HG02678 (cell line): ENCODE results near the gene NEGR1.

Experiments used
- ATAC-seq: cut with Tn5 transposase; IDR thresholded peaks from one replicate; pipeline ENCODE4 v1.9.1; 2021; ENCODE audit warnings: mild to moderate bottlenecking, moderate library complexity; ENCODE audit not compliant: unreplicated experiment

Gene NEGR1

DNA sequence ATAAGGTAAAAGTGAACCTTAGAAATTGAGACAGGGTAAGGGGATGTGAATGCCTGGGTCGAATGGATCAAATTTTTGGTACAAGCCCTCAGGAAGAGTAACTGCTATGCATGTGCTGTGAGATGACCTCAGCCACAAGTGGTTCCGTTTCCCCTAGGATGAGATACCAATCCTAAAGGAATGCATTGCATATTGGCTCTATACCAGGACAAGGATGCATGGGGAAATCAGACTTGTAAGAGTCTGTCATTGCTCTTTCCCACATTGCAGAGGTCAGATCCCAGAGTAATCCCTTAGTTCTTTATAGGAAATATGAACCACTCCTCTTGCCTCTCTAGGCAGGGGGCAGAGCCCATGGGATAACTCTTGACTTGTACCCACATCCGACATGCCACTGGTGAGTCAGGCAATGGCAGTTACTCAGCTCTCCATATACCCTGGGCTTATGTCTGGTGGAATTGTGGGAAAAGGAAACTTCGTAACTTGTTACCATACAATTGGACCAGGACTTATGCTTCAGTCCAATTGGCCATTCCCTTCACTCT, 773.2 kb downstream of the NEGR1 start:
- no peak for ATAC-seq

DNA sequence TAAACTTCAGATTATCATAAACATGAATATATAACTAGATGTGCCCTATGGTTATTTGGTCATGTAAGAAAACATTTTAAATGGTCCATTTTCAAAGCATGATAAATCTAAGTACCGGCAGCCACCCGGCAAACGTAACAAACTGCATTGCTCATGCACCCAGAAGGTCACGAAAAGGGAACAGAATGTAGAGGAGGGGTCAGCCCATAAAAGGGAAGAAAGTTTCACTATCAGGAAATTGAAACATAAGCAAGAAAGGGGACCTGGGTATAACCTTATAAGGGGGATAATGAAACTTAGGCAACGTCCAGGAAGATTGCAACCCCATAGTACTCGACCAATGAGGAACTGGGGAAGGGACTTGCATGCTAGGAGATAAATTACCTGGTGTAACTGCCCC, 780.3 kb downstream of the NEGR1 start:
- ATAC-seq: no peak

DNA sequence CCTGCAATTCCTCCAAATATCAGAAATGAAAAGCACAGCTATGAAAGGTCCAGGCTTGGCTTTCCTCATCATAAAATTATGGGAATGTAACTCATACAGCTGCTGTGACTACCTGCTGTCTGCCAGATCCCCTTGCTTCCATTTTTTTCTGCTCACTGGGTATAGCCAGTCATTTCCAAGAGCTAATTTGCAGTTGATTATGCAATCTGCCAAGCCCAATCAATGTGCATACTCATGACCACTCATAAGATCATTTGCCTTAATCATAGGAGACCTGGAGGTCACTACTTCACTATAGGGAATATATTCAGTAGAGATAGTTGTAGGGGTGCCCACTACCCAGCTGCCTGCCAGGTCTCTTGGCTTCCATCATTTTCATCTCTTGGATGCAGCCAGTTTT, 783.8 kb downstream of the NEGR1 start:
- no peak for ATAC-seq

DNA sequence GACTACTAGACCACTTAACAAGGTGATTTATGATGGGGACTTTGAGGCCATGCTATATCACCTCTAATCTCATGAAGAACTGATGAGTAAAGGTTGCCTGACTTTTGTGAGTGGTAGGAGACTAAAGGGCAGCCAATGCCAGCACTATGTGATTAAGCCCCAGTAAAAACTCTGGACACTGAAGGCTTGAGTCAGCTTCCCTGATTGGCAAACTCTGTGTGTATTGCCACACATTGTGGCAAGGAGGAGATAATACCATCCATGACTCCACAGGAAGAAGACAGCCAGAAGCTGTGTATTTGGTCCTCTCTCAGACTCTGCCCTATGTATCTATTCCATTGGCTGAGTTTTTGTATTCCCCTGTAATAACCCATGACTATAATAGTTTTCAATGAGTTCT, 788.2 kb downstream of the NEGR1 start:
- no peak for ATAC-seq

DNA sequence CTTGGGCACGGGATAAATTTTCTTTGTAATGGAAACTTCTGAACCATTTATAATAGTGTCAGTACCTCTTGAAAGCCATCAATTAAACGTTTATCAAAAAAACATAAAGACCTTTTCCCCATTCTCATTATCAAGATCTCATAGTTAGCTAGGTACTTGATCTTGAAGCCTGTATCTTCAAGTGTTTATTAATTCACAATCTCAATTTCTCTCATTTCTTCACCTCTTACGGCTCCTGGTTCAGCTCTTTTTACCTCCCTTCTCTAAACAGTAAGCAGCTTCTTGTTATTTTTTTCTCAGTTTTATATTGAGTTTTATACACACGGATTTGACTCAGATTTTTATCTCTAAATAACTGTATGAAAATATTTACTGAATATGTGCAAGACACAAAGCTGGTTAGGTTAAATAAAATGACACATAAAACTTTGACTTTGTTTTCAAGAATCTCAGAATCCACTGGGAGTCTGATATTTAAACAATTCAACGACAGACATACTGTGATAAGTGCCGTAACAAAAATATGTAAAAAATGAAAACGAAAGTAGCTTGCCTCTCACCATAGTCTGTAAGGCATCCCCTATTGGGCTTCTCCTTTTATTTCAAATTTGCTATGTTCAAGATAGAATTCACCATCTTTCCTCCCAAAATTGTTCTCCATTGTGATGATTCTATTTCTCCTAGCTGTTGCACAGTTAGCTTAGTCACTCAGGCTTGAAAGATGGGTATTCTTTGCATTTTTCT, 789.9 kb downstream of the NEGR1 start:
- no peak for ATAC-seq

DNA sequence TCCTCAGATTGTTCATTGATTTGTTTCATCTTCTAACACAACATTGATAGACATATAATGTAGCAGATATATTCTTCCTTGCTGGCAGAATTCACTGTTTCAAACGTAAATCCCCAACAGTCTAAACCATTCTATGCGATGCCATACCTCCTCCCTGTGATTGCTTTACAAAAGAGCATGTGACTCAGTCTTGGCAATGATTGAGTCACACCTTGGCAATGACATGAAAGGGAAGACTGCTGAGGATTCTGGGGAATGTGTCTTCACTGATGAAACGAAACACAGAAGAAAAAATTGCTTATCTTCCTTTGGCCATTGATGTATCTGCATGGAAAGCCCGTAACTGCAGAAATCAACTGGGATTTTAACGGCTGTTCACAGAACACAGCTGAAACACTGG, 791.9 kb downstream of the NEGR1 start:
- no peak for ATAC-seq

DNA sequence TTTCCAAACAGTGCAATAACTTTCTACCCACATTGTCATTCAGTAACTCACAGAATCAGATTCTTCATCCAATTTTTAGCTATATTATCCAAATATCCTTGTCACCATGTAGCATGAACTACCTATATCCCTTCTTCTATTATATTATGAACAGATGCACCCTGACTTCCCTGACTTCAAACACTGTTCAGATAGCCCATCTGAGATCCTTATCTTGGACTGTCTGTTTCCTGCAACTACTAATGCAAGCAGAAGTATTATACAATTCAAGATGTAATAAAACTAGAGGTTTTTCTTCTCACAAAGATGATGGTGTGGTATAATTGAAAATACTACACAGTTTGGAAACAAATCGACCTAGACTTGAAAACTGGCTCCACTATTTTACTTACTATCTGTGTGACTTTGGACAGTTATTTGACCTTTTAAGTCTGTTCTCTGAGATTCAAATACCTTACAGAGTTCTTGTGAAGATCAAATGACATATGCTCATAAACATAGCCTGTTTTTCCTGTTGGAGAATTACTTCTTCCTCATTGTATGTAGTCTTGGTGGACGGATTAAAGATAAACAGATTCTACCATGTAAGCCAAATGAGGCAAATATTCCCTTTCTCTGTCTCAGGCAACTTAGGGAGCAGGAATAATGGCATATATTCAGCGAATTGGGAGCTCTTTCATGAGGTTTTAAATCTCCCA, 793.6 kb downstream of the NEGR1 start:
- ATAC-seq: no peak

DNA sequence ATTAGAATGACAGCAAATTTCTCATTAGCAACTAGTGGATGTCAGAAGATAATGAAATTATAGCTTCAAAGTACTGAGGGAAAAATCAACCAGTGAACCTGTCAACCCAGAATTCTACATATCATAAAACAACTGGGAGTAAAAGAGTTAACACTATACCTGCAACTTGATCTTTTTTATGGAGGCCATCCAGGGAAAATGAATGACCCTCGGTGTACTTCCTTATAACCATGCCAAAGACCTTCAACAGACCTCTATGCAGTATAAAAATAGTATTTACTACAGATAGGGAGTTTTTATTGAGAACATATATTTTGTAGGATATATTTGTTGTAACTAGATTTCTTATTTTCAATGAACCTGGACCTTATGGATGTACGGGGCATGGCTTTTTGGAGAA, 809.0 kb downstream of the NEGR1 start:
- no peak for ATAC-seq

DNA sequence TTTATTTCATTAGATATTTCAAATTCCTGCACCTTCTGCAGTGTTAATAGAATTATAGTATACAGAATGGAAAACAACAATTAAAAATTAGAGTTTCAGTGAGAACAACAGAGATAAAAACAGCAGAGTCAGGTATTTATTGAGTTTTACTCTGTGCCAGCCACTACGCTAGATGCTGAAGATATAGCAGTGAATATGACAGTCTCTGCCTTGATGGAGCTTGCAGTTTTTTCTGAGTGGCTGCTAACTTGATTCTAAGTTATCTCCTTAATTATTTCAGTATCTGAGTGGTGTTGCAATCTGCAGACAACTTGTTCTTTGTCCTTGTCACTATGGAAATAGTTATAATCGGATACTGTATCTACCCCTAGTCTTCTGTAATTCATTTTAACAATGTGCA, 817.2 kb downstream of the NEGR1 start:
- no peak for ATAC-seq

DNA sequence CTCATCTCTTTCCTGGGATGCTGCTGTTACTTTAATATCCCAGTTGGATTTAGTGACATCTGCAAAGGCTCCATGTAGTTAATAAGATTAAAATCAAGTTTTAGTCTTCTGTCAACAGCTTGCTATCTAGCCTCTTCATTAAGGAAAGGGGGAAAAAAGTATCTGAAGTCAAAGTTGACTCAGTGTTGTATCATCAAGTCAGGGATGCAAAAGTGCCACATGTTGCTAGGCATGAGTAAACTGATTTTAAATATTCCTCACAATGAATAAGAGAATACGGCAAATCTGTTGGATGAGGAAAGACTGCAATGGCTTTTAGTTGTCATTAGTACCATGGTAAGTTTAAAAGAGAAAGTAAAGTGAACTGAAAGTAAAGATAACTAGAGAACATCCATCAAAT, 818.3 kb downstream of the NEGR1 start:
- no peak for ATAC-seq

DNA sequence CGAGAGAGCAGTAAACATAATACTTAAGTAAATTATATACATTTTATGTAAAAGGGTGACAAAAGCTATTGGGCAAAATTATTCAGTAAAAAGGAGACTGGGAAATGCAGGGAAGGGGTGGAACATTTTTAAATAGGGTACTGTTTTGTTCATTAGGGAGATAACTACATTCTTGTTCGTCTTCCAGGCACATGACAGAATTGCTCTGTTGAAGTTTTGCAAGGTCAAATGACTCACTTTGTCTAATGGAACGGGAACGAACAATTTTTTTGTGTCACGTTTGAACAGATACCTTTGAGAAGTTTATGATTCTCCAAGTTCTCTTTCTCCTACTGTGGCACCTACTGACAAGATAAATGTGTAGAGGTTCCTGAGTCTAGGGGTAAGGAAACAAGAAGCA, 819.2 kb downstream of the NEGR1 start:
- ATAC-seq: no peak

DNA sequence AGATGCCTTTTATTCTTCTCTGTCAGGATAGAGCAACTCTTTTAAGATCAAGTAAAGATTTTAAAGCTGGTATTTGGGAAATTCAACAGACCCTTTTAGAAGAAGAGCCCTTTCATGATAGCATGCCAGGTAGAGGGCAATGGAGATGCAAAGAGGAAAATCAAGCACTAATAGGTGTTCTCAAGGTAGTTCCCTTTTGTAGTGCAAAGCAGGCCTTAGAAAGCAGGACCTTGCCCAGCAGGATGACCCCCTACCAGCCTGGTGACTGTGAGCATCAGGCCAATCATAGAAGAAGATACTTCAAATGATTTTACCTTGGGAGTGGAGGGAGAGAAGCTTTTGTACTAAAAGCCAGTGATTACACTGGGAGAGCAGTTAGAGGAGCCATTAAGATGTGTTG, 820.1 kb downstream of the NEGR1 start:
- ATAC-seq: no peak

DNA sequence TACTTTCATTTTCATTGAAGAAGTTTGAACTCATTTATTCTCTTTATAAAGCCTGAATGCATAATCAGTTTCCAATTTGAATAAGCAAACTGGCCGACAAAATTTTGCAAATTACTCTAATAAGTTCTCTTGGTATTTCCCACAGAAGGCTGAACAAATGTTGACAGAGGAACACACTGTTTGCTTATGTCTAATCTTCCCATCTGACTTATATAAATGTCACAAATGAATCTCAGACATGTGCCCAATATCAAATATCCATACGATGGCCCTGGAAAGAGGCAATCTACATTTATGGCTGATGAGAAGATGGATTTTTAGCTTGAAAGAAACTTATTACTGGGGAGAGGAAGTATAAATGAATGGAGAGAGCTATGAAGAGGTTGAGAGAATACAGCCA, 820.9 kb downstream of the NEGR1 start:
- ATAC-seq: no peak

DNA sequence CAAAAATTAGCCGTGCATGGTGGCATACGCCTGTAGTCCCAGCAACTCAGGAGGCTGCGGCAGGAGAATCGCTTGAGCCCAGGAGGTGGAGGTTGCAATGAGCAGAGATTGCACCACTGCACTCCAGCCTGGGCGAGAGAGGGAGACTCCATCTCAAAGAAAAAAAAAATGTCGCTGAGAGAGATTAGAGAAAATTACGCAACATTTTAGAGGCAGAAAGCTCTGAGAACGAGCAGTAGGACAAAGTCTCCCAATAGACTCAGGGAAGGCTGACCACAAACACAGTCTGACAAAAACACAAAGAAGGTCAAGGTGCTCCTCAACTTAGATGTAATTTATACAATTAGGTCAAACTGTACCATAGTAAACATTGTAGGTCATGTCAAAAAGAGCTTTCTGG, 833.9 kb downstream of the NEGR1 start:
- no peak for ATAC-seq

DNA sequence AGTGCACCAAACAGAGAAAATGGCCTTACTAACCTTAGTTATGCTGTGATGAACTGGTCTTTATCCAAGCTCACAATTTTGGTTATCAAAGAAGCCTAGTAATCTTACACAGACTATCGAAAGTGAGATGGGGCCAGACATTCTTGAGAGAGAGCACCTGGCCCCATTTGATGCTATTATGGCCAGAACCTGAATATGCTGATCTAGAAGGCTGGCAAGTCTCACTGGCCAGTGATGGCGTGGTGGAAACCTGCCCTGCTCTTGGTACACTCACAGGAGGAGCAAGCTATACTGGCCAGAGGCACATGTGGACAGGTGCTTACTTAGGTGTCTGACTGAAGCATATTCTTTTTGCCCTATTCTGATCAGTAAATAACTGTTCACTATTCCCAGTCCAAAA, 843.7 kb downstream of the NEGR1 start:
- no peak for ATAC-seq

DNA sequence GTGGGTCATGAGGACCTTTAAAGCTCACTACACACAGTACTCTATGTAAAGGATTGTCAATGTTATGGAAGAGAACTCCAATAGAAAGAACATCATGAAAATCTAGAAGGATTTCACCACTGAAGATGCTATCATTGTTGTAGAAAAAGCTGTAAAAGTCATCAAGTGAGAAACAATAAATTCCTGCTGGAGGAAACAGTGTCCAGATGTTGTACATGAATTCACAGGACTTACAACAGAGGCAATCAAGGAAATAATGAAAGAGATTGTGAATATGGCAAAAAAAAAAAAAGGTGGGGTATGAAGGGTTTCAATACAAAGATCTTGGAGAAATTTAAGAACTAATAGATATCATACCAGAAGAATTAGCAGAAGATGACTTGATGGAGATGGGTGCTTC, 846.4 kb downstream of the NEGR1 start:
- no peak for ATAC-seq

DNA sequence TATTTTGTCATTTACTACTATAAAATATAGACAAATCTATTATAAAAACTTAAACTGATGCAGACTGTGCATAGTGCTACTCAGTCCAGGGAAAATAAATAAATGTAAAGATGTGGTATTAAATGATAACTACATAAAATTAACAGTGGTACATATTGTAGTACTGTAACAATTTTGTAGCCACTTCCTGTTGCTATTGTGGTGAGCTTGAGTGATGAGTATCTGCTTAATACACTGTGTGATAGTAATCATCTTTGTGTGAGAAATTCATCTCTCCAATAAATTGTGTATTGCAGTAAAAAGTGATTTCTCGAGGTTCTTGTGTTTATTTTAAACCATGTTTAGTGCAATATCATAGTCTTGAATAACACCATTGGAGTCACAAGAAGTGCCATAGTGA, 848.1 kb downstream of the NEGR1 start:
- no peak for ATAC-seq

DNA sequence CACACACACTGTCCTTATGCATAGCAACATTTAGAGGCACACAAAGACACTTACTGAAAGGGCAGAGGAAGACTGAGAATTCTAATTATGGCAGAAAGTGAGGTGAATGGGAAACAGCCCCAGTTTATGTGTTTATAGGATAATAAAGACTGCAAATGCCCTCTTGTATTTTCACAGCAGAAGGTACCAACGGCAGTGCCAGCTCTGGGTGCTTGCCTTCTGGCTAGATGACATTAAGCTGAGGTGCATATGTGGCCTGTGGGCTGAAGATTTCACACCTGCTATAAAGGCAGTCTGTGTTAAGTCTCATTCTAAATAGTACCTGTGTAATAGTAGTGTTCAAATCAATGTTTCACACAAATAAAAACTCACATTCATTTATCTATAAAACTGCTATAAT, 854.3 kb downstream of the NEGR1 start:
- no peak for ATAC-seq

DNA sequence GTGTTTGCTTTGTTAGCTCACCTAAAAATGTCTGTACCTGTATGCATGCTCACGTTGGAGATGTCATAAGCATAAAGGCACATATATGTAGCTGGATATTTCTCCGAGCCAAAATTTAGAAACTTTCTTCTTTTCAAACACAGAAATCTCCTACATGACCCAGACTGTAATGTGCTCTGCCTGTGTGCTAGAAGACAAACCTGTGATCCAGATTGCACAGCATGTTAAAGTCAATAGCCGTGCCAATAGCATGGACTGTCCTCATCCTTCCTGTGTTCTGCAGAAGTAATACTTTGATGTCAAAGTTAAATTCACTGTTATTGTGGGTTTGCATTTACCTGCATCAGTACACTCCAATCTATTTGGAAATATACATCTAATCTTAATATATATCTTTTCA, 855.3 kb downstream of the NEGR1 start:
- ATAC-seq: no peak

DNA sequence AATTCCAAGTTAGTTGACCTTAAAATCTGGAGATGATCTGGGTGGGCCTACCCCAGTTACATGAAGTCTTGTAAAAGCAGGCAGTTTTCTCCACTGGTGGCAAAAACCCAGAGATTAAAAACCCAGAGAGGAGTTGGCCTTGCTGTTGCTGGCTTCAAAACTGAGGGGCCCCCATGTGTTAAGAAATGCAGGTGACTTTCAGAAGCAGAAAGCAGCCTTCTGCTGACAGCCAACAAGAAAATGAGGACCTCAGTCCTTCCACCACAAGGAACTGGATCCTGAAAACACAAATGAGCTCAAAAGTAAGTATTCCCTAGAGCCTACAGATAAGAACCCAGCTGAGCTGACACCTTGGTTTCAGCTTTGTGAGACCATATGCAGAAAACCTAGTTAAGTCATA, 857.8 kb downstream of the NEGR1 start:
- no peak for ATAC-seq

DNA sequence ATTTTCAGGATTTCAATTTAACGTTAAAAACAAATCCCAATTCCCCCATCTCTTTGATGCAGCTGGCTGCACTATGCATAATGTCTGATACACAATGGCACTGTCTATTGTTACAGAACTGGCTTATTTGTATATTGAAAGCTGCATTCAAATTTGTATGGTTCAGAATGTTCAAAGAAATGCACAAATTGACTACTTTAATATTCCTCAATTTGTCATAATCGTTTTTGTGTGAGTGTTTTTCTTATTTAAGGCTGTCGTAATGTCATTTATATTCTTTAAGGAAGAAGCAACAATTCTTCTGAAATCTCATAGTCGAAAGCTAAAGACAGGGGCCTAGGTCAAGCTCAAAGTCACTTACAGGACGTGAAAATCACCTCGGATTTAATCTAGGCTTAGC, 860.1 kb downstream of the NEGR1 start:
- no peak for ATAC-seq

DNA sequence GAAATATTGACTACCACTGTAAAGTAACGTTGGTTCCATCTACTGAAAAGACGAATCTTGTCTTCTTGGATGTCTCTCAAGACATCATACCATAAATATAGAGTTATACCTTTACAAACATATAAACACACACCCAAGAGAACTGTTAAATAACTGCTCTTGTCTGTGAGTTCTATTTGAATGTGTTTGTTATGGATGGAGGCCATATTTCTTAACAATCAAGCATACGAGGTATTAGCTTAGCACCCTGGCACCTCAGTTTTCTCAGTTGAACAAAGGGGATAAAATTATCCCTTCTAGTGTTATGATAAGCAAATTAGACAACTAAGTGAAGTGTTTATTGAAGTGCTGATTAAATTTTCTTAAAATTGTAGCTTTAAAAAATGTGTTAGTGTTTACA, 864.9 kb downstream of the NEGR1 start:
- ATAC-seq: no peak

DNA sequence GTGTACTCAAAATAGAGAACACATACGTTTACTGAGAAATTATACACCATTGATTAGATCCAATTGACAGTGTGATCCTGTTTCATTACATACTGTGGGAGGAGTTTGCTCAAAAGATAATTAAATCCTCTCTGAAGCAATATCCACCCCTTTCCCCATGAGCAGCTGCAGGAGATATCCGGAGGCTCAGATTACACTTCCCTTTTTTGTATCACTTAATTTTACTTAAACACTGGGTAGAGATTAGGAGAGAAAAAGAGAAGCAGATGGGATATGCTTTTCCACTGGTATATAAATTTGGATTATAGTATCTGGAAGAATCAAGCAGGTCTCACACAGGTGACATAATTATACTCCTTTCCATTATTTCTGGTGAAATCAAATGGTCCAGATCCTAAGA, 868.2 kb downstream of the NEGR1 start:
- no peak for ATAC-seq
